GM19239 (cell line): ENCODE data around the gene MSL2.
A peak's percentile ranks its signal among the peaks of the same experiment; 100 is the strongest.
"Not testable (repeated sequence)": the region's sequence is repeated elsewhere in the genome, so short reads cannot be mapped to it uniquely, and the experiment has no call there.

Experiments
- DNase-seq: peaks from one replicate; pipeline ENCODE4 v3.0.0; 2011; ENCODE audit warnings: low spot score; ENCODE audit not compliant: insufficient read length
- FAIRE-seq: peaks from 2 replicates; lab custom pipeline; 2011; peaks lifted over from hg19 to GRCh38; lab: Jason Lieb, UNC

Gene MSL2

GRCh38 chr3:136196064-136196400 lies at the start of gene MSL2:
Gene MSL2, minus strand, starts transcription at chr3:136196335. Its CDS starts 1,222 bp downstream, at chr3:136195113.
- DNase-seq: no peak
- no peak for FAIRE-seq

DNA sequence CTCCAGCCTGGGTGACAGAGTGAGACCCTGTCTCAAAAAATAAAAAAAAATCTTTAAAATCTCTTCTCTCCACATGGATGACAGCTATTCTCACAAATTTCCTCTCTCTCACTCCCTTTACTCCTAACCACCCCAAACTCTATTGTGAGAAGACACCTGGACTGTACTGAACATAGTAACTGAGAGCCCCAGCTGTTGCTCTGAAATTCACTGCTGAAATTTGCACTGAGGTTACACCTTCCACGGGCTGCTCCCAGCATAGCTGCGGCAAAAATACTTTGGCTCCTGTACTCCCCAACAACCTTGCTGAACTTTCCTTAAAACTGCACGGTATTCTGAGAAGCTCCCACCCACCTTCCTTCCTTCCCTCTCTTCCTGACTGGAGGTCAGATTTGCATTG lies 49.6 kb upstream of the MSL2 start:
- no peak for FAIRE-seq
- DNase-seq: no peak

GRCh38 chr3:136239094-136239493 lies 43.0 kb upstream of the MSL2 start:
- DNase-seq (no peak), FAIRE-seq (no peak)

- FAIRE-seq: no peak
- no peak for DNase-seq
These were observed 42.0 kb upstream of the MSL2 start for GRCh38 chr3:136237961-136238649.

DNA sequence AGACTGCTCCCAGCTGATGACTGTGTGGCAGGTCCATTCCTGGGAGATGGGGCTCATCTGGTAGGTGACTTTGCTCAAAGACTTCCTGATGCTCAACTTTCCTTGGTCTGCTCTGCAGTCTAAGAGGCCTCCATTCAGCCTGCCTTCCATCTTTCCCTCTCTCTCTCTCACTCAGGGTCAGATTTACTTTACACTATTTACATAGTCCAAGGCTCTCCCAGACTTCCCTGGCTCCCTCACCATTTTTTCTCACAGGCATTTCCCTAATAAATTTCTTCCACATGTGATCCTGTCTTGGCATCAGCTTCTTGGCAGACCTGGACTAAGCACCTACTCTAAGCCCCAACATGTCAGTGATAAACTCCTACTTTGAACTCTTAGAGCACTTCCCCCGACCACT lies 41.0 kb upstream of the MSL2 start:
- DNase-seq: no peak
- no peak for FAIRE-seq

DNA sequence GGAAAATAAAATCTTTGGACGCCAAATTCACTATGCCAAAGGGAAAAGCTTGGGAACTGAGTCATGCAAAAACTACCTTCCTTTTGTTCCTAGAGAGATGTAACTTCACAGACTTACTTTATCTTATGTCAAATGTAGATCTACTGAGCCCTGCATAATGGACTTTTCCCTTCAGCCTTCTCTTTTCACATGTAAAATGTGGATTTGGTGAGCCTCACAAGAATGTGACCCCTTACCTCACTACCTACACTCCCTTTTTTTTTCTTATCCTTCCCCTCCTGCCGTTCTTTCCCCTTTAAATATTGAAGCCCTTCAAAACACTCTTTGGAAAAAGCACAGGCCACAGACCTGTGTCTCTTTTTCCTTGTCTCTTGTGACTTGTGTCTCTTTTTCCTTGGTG lies 40.0 kb upstream of the MSL2 start:
- FAIRE-seq (no peak), DNase-seq (no peak)

DNA sequence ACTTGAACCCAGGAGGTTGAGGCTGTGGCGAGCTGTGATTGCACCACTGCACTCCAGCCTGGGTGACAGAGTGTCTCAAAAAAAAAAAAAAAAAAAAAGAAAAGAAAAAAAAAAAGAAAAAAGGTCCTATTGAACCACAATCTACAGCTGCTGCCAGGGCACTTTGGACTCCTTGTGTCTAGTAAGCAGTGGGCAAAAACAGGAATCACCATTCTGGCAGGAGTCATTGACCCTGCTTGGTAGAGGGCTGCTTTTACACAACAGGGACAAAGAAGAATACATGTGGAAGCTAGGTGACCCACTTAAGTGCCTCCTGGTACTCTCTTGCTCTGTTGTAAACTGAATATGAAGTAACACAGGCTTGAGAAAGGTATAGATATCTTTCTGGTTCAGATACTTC lies 39.4 kb upstream of the MSL2 start:
- no peak for DNase-seq
- FAIRE-seq: no peak

- FAIRE-seq (no peak), DNase-seq (no peak)
These were observed 36.3 kb upstream of the MSL2 start for GRCh38 chr3:136232413-136232812.

GRCh38 chr3:136222746-136223145 lies 26.6 kb upstream of the MSL2 start:
- FAIRE-seq, DNase-seq: not testable (repeated sequence)

DNA sequence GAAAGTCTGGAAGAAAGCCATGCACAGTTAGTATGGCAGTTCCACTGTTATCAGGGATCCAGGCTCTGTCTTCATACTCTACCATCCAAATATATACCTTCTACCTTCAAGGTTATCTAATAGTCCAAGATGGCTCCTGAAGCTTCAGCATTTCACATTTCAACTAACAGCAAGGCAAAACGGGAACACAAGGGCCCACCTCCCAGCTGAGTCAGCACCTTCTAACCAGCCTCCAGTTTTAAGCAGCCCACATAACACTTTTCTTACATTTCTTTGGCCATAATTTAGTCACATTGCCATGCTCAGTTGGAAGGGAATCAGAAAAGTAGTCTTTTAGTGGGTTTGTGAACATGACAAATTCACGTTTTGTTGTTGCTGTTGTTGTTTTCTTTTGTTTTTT lies 15.4 kb upstream of the MSL2 start:
- no peak for FAIRE-seq

DNA sequence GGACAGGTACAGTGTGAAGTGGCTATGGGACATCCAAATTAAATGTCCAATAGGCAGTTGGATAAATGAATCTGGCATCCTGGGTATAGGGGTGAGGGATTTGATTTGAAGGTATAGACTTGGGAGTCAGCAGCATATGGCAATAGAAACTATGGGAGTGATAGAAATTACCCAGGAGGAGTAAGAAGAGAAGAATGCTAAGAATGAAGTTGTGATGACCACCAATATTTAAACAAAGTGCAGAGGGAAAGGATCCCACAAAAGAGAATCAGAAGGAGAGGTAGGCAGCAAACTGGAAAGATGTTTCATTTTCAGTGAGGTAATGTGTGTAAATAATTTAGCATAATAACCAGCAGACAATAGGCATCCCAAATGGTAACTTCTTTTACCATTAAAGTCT lies 13.8 kb upstream of the MSL2 start:
- no peak for FAIRE-seq

More for the DNA sequence above, 15.4 kb upstream of the MSL2 start:
- no peak for DNase-seq

GRCh38 chr3:136207489-136208115 lies 11.5 kb upstream of the MSL2 start:
- FAIRE-seq (no peak), DNase-seq (no peak)

More for the DNA sequence above, 13.8 kb upstream of the MSL2 start:
- DNase-seq: no peak

- not testable (repeated sequence) for DNase-seq
These were observed 3.1 kb upstream of the MSL2 start for GRCh38 chr3:136199219-136199618.

GRCh38 chr3:136198462-136199078 lies 2.4 kb upstream of the MSL2 start:
- not testable (repeated sequence) for FAIRE-seq, DNase-seq

More at GRCh38 chr3:136199219-136199618, 3.1 kb upstream of the MSL2 start:
- FAIRE-seq: not testable (repeated sequence)

DNA sequence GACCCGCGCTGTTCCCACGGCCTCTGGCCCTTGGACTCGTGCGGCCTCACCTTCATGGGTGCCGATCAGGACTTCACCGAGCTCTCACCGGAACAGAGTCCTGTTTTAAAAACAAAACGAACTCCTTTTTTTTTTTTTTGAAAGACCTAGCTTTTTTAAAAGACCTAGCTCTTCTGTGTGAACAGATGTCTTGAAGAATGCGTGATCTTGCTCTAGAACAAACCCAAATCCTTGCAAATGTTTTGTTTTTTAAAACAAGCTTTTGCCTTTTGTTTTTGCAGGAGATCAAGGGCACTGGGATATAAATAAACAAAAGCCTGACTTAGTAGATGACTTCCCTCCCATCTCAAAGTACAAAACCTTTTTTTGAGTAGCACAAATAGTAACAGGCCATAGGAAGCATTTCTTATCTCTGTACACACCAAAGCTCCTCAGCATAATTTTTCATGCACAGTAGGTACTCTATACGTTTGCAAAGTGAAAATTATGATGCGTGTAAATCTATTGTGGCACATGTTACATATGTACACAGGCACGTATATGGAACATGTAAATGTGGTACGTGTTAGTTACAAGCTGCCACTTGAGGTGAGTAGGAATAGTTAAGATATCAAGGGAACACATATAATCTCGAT lies 1.1 kb upstream of the MSL2 start:
- FAIRE-seq (no peak), DNase-seq (no peak)

DNA sequence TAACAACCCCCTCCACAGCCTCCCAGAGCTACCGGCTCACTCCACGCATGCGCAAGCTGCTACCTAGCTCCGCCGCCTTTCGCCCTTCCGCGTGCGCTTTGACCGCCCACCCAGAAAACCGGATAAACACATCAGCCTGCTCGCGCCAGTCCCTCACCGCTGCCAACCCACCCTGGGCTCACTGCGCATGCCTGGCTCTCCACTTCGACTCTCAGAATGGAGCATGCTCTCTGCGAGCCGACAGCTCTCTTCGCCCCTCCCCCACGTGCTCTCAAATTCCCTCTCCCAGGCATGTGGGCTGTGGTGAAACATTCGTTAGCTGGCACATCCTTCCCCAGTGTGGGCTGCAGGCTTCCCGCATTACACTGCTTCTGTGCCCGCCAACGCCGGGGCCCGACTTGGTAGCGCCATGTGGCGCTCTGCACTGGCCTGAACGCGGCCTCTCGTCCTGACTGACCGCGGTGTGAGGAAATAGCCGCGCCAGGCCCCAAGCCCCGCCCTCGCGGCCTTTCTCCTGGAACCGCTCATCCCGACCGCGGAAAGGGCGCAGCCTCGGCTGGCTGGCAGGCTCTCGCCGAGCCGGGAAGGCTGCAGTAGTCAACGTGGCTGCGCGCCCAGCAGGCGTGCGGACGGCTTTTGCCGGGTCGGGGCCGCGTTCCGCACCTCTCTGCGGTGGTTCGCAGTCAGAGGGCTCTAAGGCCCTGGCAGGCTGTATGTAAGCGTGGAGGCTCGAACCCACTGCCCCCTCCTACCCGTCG lies 445 bp upstream of the MSL2 start:
- DNase-seq (peak; percentile 90), FAIRE-seq (peak; percentile 99)

- FAIRE-seq: no peak
- DNase-seq: no peak
These were observed 674 bp downstream of the MSL2 start for GRCh38 chr3:136195258-136196063.

- no peak for DNase-seq
- FAIRE-seq: peak; percentile 71
These were observed 1.5 kb downstream of the MSL2 start for GRCh38 chr3:136194409-136195257.
